HL-60 (cell line): ENCODE measurements around the gene MYBPH.
A peak's percentile ranks its signal among the peaks of the same experiment; 100 is the strongest.

Source experiments
- DNase-seq, 2 experiments: peaks; one replicate each; pipeline ENCODE4 v3.0.0-alpha.2; 2010 to 2020; ENCODE audit warnings: low read depth in 1 of 2, low spot score in 1 of 2
- H3K27ac ChIP-seq: fragments of 250-450 bp; sonication (Bioruptor Pico); replicated peaks from 2 replicates; pipeline ENCODE4 v1.5.1; 2020; ENCODE audit warnings: mild to moderate bottlenecking, moderate library complexity
- H3K27me3 ChIP-seq: fragments of 250-450 bp; sonication (Bioruptor Pico); 2 replicates; pipeline ENCODE4 v1.5.1; 2021; ENCODE audit warnings: mild to moderate bottlenecking, moderate library complexity; ENCODE audit not compliant: insufficient read depth, poor library complexity, severe bottlenecking
- H3K4me3 ChIP-seq: replicated peaks from 2 replicates; pipeline ENCODE4 v1.5.1; 2011; ENCODE audit warnings: mild to moderate bottlenecking, control low read depth, low read length; ENCODE audit not compliant: insufficient read depth
- CTCF ChIP-seq: IDR thresholded peaks from one replicate; pipeline ENCODE4 v1.5.1; 2011; ENCODE audit warnings: low read length, control low read depth, inconsistent platforms; ENCODE audit not compliant: insufficient read depth
- GABPA ChIP-seq: IDR thresholded peaks from 2 replicates; pipeline ENCODE4 v1.6.1; 2012; ENCODE audit warnings: low read depth
- POLR2AphosphoS5 ChIP-seq: IDR thresholded peaks from 2 replicates; pipeline ENCODE4 v1.6.1; 2012; ENCODE audit warnings: low read depth
- REST ChIP-seq: IDR thresholded peaks from 2 replicates; pipeline ENCODE4 v1.6.1; 2012; ENCODE audit warnings: low read depth; ENCODE audit not compliant: insufficient replicate concordance
- SPI1 ChIP-seq: IDR thresholded peaks from 2 replicates; pipeline ENCODE4 v1.6.1; 2012; ENCODE audit warnings: low read depth, mild to moderate bottlenecking, borderline replicate concordance

MYBPH gene

DNA sequence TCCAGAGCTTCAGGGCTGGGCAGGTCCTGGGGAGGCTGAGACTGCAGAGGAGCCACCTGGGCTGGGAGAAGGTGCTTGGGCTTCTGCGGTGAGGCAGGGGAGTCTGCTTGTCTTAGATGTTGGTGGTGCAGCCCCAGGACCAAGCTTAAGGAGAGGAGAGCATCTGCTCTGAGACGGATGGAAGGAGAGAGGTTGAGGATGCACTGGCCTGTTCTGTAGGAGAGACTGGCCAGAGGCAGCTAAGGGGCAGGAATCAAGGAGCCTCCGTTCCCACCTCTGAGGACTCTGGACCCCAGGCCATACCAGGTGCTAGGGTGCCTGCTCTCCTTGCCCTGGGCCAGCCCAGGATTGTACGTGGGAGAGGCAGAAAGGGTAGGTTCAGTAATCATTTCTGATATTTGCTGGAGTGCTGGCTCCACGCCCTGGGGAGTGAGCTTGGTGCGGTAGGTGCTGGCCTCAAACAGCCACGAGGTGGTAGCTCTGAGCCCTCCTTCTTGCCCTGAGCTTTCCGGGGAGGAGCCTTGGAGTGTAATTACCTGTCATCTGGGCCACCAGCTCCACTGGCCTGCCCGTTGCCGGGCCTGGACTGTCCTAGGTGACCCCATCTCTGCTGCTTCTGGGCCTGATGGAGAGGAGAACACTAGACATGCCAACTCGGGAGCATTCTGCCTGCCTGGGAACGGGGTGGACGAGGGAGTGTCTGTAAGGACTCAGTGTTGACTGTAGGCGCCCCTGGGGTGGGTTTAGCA, 9.3 kb downstream of the MYBPH start:
- H3K27ac ChIP-seq = no peak overlapping the region
- DNase-seq = peak in 1 of 2 experiments; percentile 56
- no peak overlapping the region for H3K4me3 ChIP-seq
- no peaks in the 10 kb centered on the region for H3K27me3 ChIP-seq
- TF ChIP-seq CTCF = peak; percentile 12
- TF ChIP-seq POLR2AphosphoS5 = no peak
- TF ChIP-seq SPI1 = no peak

- H3K4me3 ChIP-seq = no peak overlapping the region
- DNase-seq = no peak
- TF ChIP-seq SPI1 (no peak), POLR2AphosphoS5 (no peak), GABPA (no peak), CTCF (no peak), REST (no peak)
- H3K27me3 ChIP-seq = no peaks in the 10 kb centered on the region
- no peak overlapping the region for H3K27ac ChIP-seq
Observed at GRCh38 chr1:203165800-203166161, 9.8 kb downstream of the MYBPH start.

DNA sequence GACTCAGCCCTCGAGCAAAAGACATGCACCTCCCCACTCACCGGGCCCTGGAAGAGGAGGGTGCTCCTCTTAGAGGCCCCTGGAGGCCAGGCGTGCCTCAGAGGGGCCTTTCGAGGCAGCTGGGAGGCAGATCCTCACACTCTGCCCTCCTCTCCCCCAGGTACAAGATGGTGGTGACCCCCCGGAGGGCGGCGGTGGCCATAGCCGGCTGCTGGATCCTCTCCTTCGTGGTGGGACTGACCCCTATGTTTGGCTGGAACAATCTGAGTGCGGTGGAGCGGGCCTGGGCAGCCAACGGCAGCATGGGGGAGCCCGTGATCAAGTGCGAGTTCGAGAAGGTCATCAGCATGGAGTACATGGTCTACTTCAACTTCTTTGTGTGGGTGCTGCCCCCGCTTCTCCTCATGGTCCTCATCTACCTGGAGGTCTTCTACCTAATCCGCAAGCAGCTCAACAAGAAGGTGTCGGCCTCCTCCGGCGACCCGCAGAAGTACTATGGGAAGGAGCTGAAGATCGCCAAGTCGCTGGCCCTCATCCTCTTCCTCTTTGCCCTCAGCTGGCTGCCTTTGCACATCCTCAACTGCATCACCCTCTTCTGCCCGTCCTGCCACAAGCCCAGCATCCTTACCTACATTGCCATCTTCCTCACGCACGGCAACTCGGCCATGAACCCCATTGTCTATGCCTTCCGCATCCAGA, 10.4 kb downstream of the MYBPH start:
- Histone ChIP-seq H3K4me3 (no peak overlapping the region), H3K27me3 (no peaks in the 10 kb centered on the region), H3K27ac (no peak overlapping the region)
- TF ChIP-seq GABPA (no peak), REST (no peak), SPI1 (no peak), POLR2AphosphoS5 (no peak), CTCF (no peak)
- no peak for DNase-seq
